MM.1S (cell line): ENCODE measurements around the gene TRIM58.

Experiments used
- DNase-seq: peaks from one replicate; pipeline ENCODE4 v3.0.0-alpha.2; 2015
- H2AFZ ChIP-seq: fragments of 300-600 bp; sonication (generic); 2 replicates; pipeline ENCODE4 v1.6.0; 2016; ENCODE audit warnings: antibody characterized with exemption, low read length
- H3F3A ChIP-seq: fragments of 300-600 bp; sonication (generic); 2 replicates; pipeline ENCODE4 v1.6.1; 2016; ENCODE audit warnings: mild to moderate bottlenecking, antibody characterized with exemption, low read length, moderate library complexity, mixed read lengths; ENCODE audit not compliant: insufficient read depth
- H3K27ac ChIP-seq: fragments of 300-600 bp; sonication (generic); 2 replicates; pipeline ENCODE4 v1.5.1; 2016; ENCODE audit warnings: mild to moderate bottlenecking, low read length
- H3K27me3 ChIP-seq: fragments of 300-600 bp; sonication (generic); replicated peaks from 2 replicates; pipeline ENCODE4 v1.6.0; 2016; ENCODE audit warnings: low read length; ENCODE audit not compliant: insufficient read depth
- H3K36me3 ChIP-seq: fragments of 300-600 bp; sonication (generic); replicated peaks from 2 replicates; pipeline ENCODE4 v1.6.1; 2016; ENCODE audit warnings: mild to moderate bottlenecking, low read length, mixed read lengths; ENCODE audit not compliant: insufficient read depth
- H3K4me1 ChIP-seq: fragments of 300-600 bp; sonication (generic); 2 replicates; pipeline ENCODE4 v1.6.1; 2016; ENCODE audit warnings: low read length, mixed read lengths
- H3K4me2 ChIP-seq: fragments of 300-600 bp; sonication (generic); 2 replicates; pipeline ENCODE4 v1.6.0; 2016; ENCODE audit warnings: low read depth, low read length
- H3K4me3 ChIP-seq: fragments of 300-600 bp; sonication (generic); 2 replicates; pipeline ENCODE4 v1.5.1; 2016; ENCODE audit warnings: low read length, mixed read lengths
- H3K79me2 ChIP-seq: fragments of 300-600 bp; sonication (generic); 2 replicates; pipeline ENCODE4 v1.6.1; 2016; ENCODE audit warnings: mixed run types, low read length, mixed read lengths
- H3K9ac ChIP-seq: fragments of 300-600 bp; sonication (generic); 2 replicates; pipeline ENCODE4 v1.6.1; 2016; ENCODE audit warnings: low read length, mixed read lengths
- H3K9me2 ChIP-seq: fragments of 300-600 bp; sonication (generic); replicated peaks from 2 replicates; pipeline ENCODE4 v1.6.1; 2016; ENCODE audit warnings: mild to moderate bottlenecking, low read length, mixed read lengths; ENCODE audit not compliant: insufficient read depth
- H3K9me3 ChIP-seq: fragments of 300-600 bp; sonication (generic); replicated peaks from 2 replicates; pipeline ENCODE4 v1.6.1; 2016; ENCODE audit warnings: mild to moderate bottlenecking, low read length, mixed read lengths; ENCODE audit not compliant: insufficient read depth
- H4K20me1 ChIP-seq: fragments of 300-600 bp; sonication (generic); 2 replicates; pipeline ENCODE4 v1.6.1; 2016; ENCODE audit warnings: mild to moderate bottlenecking, low read length, moderate library complexity, mixed read lengths; ENCODE audit not compliant: insufficient read depth
- EZH2 ChIP-seq: fragments of 300-600 bp; sonication (generic); optimal IDR thresholded peaks from 2 replicates; pipeline ENCODE3; 2017; ENCODE audit warnings: low read depth, mild to moderate bottlenecking, antibody characterized with exemption, low read length, mixed read lengths
- EZH2phosphoT487 ChIP-seq: fragments of 300-600 bp; sonication (generic); IDR thresholded peaks from 2 replicates; pipeline ENCODE4 v1.6.1; 2018; ENCODE audit warnings: antibody characterized with exemption, low read length
- TF ChIP-seq, protein P1 (sequence below): fragments of 300-600 bp; sonication (generic); IDR thresholded peaks from 2 replicates; pipeline ENCODE4 v1.5.1; 2016; ENCODE audit warnings: antibody characterized with exemption, low read length, mixed read lengths

The TRIM58 gene

DNA sequence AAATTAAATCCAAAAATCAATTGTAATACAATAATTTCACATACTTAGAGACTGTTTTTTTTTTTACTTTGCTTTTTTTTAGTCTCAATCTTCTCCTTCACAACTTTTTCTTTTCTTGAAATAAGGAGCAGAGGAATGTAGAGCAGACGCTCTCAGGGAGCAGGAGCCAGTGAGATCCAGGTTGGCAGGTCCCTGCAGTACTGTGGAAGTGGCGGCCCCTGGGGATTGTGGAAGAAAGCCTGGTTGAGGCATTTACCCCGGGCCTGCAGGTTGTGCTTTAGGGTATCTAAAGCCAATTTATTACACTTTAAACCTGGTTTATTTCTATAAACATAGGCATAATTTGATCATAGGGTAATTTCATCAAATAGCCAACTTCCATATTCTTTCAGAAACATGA, 67.0 kb downstream of the TRIM58 start:
- no peak overlapping the region for H3K4me2 ChIP-seq
- TF ChIP-seq EZH2phosphoT487 (no peak), EZH2 (no peak)
- TF ChIP-seq, protein P1, sequence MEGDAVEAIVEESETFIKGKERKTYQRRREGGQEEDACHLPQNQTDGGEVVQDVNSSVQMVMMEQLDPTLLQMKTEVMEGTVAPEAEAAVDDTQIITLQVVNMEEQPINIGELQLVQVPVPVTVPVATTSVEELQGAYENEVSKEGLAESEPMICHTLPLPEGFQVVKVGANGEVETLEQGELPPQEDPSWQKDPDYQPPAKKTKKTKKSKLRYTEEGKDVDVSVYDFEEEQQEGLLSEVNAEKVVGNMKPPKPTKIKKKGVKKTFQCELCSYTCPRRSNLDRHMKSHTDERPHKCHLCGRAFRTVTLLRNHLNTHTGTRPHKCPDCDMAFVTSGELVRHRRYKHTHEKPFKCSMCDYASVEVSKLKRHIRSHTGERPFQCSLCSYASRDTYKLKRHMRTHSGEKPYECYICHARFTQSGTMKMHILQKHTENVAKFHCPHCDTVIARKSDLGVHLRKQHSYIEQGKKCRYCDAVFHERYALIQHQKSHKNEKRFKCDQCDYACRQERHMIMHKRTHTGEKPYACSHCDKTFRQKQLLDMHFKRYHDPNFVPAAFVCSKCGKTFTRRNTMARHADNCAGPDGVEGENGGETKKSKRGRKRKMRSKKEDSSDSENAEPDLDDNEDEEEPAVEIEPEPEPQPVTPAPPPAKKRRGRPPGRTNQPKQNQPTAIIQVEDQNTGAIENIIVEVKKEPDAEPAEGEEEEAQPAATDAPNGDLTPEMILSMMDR = no peak
- no peak overlapping the region for H3K9ac ChIP-seq
- H3K4me1 ChIP-seq = no peaks in the 10 kb centered on the region
- H2AFZ ChIP-seq = no peak overlapping the region
- no peak overlapping the region for H3K4me3 ChIP-seq
- H3K79me2 ChIP-seq = no peaks in the 10 kb centered on the region
- H3K27me3 ChIP-seq = no peaks in the 10 kb centered on the region
- no peaks in the 10 kb centered on the region for H3K9me3 ChIP-seq
- no peak for DNase-seq
- H3K27ac ChIP-seq = no peak overlapping the region
- H3K36me3 ChIP-seq = no peaks in the 10 kb centered on the region
- H4K20me1 ChIP-seq = no peaks in the 10 kb centered on the region
- H3K9me2 ChIP-seq = no peaks in the 10 kb centered on the region
- H3F3A ChIP-seq = no peaks in the 10 kb centered on the region

DNA sequence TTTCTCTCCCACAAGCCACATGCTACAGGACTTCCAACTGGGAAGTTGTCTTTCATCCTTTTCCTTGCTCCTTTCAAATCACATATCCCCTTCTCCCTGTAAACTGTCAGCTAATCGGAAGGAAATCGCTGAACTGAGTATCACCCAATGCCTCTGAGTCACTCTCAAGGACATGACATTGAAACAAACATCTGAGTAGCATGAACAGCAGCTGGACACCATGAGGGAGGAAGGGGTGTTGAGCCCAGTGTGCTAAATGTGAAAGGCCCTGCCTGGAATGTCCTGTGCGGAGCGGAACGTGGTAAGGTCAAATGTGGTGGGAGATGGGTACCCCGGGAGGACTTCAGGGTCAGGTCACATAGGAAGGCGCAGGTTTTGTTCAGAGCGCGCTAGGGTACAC, 67.9 kb downstream of the TRIM58 start, which contains the start of gene OR2AJ1:
Gene OR2AJ1, plus strand, starts transcription at position 22 of the 400 bp plus-strand sequence. CDS start 8,880 bp downstream, outside the sequence.
- no peaks in the 10 kb centered on the region for H3K36me3 ChIP-seq
- DNase-seq = no peak
- H3K4me2 ChIP-seq = no peak within 1 kb of the TSS
- H3K9me3 ChIP-seq = no peaks in the 10 kb centered on the region
- H3F3A ChIP-seq = no peaks in the 10 kb centered on the region
- no peaks in the 10 kb centered on the region for H3K9me2 ChIP-seq
- H3K79me2 ChIP-seq = no peaks in the 10 kb centered on the region
- no peaks in the 10 kb centered on the region for H3K4me1 ChIP-seq
- H3K4me3 ChIP-seq = no peak within 1 kb of the TSS
- H3K27me3 ChIP-seq = no peaks in the 10 kb centered on the region
- H3K27ac ChIP-seq = no peak within 1 kb of the TSS
- H2AFZ ChIP-seq = no peak within 1 kb of the TSS
- H3K9ac ChIP-seq = no peak within 1 kb of the TSS
- no peaks in the 10 kb centered on the region for H4K20me1 ChIP-seq
- TF ChIP-seq EZH2 (no peak), EZH2phosphoT487 (no peak)
- TF ChIP-seq, protein P1 = no peak
